ENCODE data around the gene P2RX6. TPM values are rescaled to one million over a fixed set of nuclear protein-coding genes. Genes with fewer than 3 reads are reported as not detected.

Gene P2RX6
- total and polyA plus RNA-seq, 2 donors: 0.66 to 0.87 TPM

DNA sequence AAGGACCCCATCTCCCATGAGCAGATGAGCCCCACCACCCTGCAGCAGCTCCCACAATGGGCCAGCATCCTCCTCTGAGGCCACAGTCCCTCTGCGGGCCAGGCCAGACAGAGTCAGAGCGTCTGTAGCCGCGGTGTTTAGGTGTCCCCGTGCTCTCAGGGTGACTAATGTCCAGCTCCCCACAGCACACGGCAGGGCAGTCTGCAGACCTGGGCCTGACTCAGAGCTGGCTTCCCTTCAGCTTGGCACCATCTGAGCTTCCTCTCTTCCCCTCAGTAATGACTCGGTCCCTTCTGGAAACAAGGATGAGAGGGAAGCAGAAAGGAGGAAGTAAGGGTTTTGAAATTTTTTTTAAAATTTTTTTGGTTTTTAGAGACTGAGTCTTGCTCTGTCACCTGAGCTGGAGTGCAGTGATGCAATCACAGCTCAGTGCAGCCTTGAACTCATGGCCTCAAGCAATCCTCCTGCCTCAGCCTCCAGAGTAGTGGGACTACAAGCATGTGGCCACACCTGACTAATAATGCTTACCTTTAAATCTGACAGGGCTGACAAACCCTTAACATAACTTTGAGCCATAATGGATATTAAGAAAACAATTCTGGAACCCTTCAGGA is 59.2 kb downstream of the P2RX6 start:
- DNase-seq (ENCODE audit: low read depth in 6 of 9, low spot score in 9 of 9): no peak
- Histone ChIP-seq H3K4me1 (ENCODE audit: control insufficient read depth in 2 of 2, insufficient read depth in 2 of 2, low read length in 2 of 2) (no peaks in the 10 kb centered on the region), H3K27ac (ENCODE audit: low read depth in 1 of 2, low read length in 1 of 2) (no peak overlapping the region), H3K36me3 (ENCODE audit: control insufficient read depth in 2 of 2, insufficient read depth in 2 of 2, low read length in 1 of 2) (no peaks in the 10 kb centered on the region), H3K4me3 (ENCODE audit: low read length in 2 of 2) (no peak overlapping the region), H3K9me3 (ENCODE audit: control insufficient read depth in 2 of 2, insufficient read depth in 1 of 2, low read length in 1 of 2) (no peaks in the 10 kb centered on the region), H3K27me3 (ENCODE audit: control insufficient read depth in 2 of 2, insufficient read depth in 1 of 2, low read length in 1 of 2) (peaks cover 0 to 2% of the 10 kb centered on the region in 2 donors)
- 68% methylated on average over 7 of the region's 7 CpGs for WGBS

DNA sequence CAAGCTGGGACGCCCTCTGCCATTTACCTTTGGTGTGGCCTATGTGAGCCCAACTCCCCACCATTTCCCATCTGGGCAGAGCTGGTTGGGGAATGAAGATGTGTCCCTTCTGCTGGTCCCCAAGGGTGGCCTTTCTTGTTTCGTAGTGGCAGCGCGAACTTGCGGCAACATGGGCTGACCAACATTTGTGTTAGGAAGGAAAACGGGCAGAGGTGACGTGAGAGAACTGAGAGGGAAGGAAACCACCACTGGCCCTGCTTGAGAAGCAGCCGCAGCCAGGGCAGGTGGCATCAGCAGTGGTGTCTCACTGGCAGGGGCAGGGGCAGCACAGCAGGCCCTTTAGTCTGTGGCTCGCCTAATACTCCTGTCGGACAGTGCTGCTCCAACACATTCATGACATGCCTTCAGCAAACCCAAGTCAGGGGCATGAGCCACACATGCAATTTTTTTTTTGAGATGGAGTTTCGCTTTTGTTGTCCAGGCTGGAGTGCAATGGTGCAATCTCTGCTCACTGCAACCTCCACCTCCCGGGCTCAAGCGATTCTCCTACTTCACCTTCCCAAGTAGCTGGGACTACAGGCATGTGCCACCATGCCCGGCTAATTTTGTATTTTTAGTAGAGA is 60.7 kb downstream of the P2RX6 start:
- DNase-seq (ENCODE audit: low read depth in 6 of 9, low spot score in 9 of 9): no peak
- H3K36me3 ChIP-seq (ENCODE audit: control insufficient read depth in 2 of 2, insufficient read depth in 2 of 2, low read length in 1 of 2): no peaks in the 10 kb centered on the region
- peaks cover 0 to 2% of the 10 kb centered on the region in 2 donors for H3K27me3 ChIP-seq (ENCODE audit: control insufficient read depth in 2 of 2, insufficient read depth in 1 of 2, low read length in 1 of 2)
- WGBS: 94% methylated on average over 14 of the region's 14 CpGs
- H3K4me3 ChIP-seq (ENCODE audit: low read length in 2 of 2): no peak overlapping the region
- H3K4me1 ChIP-seq (ENCODE audit: control insufficient read depth in 2 of 2, insufficient read depth in 2 of 2, low read length in 2 of 2): no peaks in the 10 kb centered on the region
- no peak overlapping the region for H3K27ac ChIP-seq (ENCODE audit: low read depth in 1 of 2, low read length in 1 of 2)
- H3K9me3 ChIP-seq (ENCODE audit: control insufficient read depth in 2 of 2, insufficient read depth in 1 of 2, low read length in 1 of 2): no peaks in the 10 kb centered on the region

DNA sequence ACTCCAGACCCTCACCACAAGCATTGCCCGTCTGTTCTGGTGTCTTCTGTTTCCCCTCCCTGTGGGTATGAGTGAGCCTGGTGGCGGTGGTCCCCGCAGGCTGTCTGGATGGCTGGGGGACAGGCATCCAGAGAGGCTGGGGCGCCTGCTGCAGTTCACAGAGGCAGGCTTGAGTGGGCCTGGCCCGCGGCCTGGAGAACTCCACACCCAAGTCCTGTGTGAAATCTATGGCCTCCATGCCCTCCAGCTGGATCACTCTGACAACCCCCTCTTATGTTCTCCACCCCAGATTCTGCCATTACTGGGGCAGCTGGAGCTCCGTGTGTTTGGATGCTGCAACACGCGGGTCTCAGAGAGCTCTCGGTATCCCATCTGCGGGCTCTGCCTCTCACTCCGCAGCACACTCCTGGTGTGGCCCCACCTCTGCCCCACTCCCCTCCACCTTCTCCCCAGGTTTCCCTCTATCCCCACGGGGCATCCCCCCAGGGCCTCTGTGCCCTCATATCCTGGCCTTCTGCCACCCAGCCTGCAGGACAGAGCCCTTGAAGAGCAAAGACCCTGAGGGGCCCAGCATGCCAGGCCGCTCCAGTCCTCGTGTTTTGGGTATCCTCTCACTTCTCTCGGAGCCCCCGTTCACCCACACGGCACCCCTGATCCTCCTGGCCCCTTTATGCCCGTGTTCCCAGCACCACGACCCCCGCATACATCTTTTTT is 62.1 kb downstream of the P2RX6 start:
- Histone ChIP-seq H3K4me1 (ENCODE audit: control insufficient read depth in 2 of 2, insufficient read depth in 2 of 2, low read length in 2 of 2) (no peaks in the 10 kb centered on the region), H3K36me3 (ENCODE audit: control insufficient read depth in 2 of 2, insufficient read depth in 2 of 2, low read length in 1 of 2) (no peaks in the 10 kb centered on the region), H3K9me3 (ENCODE audit: control insufficient read depth in 2 of 2, insufficient read depth in 1 of 2, low read length in 1 of 2) (no peaks in the 10 kb centered on the region), H3K4me3 (ENCODE audit: low read length in 2 of 2) (no peak overlapping the region), H3K27ac (ENCODE audit: low read depth in 1 of 2, low read length in 1 of 2) (no peak overlapping the region), H3K27me3 (ENCODE audit: control insufficient read depth in 2 of 2, insufficient read depth in 1 of 2, low read length in 1 of 2) (peaks cover 0 to 2% of the 10 kb centered on the region in 2 donors)
- no peak for DNase-seq (ENCODE audit: low read depth in 6 of 9, low spot score in 9 of 9)
- WGBS: 97% methylated on average over 21 of the region's 21 CpGs

Other genes with a start within 250 kb of the P2RX6 start
- 0.05 TPM for gene SERPIND1, start 241.1 kb upstream of the P2RX6 start, total RNA-seq
- gene SERPIND1, start 241.1 kb upstream of the P2RX6 start, polyA plus RNA-seq: 0.11 TPM
- gene PI4KA, start 156.4 kb upstream of the P2RX6 start, total RNA-seq: 32.5 TPM
- gene PI4KA, start 156.4 kb upstream of the P2RX6 start, polyA plus RNA-seq: 64.0 TPM
- gene SNAP29, start 156.2 kb upstream of the P2RX6 start, total RNA-seq: 13.4 TPM
- 19.2 TPM for gene SNAP29, start 156.2 kb upstream of the P2RX6 start, polyA plus RNA-seq
- 30.7 TPM for gene CRKL, start 97.8 kb upstream of the P2RX6 start, total RNA-seq
- 21.9 TPM for gene CRKL, start 97.8 kb upstream of the P2RX6 start, polyA plus RNA-seq
- 0.57 TPM for gene AIFM3, start 47.9 kb upstream of the P2RX6 start, total RNA-seq
- 3.3 TPM for gene AIFM3, start 47.9 kb upstream of the P2RX6 start, polyA plus RNA-seq
- gene LZTR1, start 32.9 kb upstream of the P2RX6 start, total RNA-seq: 14.7 TPM
- 49.2 TPM for gene LZTR1, start 32.9 kb upstream of the P2RX6 start, polyA plus RNA-seq
- 26.2 TPM for gene THAP7, start 13.0 kb upstream of the P2RX6 start, total RNA-seq
- 40.3 TPM for gene THAP7, start 13.0 kb upstream of the P2RX6 start, polyA plus RNA-seq
- gene SLC7A4, start 17.4 kb downstream of the P2RX6 start, total RNA-seq: 0.19 TPM
- 0.37 TPM for gene SLC7A4, start 17.4 kb downstream of the P2RX6 start, polyA plus RNA-seq
- not detected for gene LRRC74B, start 30.8 kb downstream of the P2RX6 start, total RNA-seq
- gene LRRC74B, start 30.8 kb downstream of the P2RX6 start, polyA plus RNA-seq: 0.16 TPM